ENCODE results near the gene ZGPAT.

Gene ZGPAT

DNA sequence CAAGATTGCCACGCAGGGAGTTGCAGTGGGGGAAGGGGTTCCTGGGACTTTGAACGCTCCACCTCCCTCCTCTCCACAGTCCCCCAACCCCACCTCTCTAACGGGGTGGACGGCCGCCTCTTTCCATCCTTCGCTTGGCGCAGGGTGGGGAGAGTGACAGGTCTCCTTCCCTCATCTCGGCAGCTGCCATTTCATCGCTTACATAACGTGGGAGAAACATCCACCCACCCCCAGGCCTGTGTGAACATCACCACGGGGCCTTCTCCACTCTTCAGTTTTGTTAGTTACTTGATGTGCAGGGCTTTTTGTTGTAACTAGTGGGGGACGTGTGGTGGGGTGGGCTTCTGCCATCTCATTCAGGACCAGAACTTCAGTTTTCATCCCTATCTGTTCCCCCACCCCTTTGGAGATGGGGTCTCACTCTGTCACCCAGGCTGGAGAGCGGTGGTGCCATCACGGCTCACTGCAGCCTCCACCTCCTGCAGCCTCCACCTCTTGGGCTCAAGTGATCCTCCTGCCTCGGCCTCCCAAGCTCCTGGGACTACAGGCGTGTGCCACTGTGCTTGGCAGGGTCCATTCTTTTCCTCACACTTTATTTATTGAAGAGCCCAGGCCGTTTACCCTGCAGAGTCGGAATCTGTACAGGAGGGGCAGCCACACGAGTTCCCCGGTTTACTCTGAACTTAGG lies 32.0 kb upstream of the ZGPAT start:
- Histone ChIP-seq H3K36me3 (ENCODE audit: control insufficient read depth, low read length) (peaks cover 24% of the 10 kb centered on the region), H4K20me1 (ENCODE audit: control insufficient read depth, insufficient read depth, low read depth, low read length) (no peaks in the 10 kb centered on the region), H3K4me1 (ENCODE audit: control insufficient read depth, low read length) (no peaks in the 10 kb centered on the region), H3K9me3 (ENCODE audit: control insufficient read depth, insufficient read depth, low read length) (no peaks in the 10 kb centered on the region), H3K9me2 (replicated peaks; ENCODE audit: control insufficient read depth, low read length) (no peaks in the 10 kb centered on the region), H3K4me3 (ENCODE audit: low read length) (no peak overlapping the region), H3K27me3 (ENCODE audit: control insufficient read depth, low read length) (no peaks in the 10 kb centered on the region), H3K4me2 (ENCODE audit: low read length) (no peak overlapping the region), H3K27ac (ENCODE audit: low read depth, low read length) (no peak overlapping the region), H3F3A (ENCODE audit: control insufficient read depth, insufficient read depth) (no peaks in the 10 kb centered on the region), H3K79me2 (ENCODE audit: control insufficient read depth, low read length) (no peaks in the 10 kb centered on the region)
- TF ChIP-seq EZH2phosphoT487 (IDR thresholded peaks at IDR 0.05; ENCODE audit: borderline replicate concordance, low read length) = no peak
- TF ChIP-seq, protein P1, sequence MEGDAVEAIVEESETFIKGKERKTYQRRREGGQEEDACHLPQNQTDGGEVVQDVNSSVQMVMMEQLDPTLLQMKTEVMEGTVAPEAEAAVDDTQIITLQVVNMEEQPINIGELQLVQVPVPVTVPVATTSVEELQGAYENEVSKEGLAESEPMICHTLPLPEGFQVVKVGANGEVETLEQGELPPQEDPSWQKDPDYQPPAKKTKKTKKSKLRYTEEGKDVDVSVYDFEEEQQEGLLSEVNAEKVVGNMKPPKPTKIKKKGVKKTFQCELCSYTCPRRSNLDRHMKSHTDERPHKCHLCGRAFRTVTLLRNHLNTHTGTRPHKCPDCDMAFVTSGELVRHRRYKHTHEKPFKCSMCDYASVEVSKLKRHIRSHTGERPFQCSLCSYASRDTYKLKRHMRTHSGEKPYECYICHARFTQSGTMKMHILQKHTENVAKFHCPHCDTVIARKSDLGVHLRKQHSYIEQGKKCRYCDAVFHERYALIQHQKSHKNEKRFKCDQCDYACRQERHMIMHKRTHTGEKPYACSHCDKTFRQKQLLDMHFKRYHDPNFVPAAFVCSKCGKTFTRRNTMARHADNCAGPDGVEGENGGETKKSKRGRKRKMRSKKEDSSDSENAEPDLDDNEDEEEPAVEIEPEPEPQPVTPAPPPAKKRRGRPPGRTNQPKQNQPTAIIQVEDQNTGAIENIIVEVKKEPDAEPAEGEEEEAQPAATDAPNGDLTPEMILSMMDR (IDR thresholded peaks at IDR 0.05; ENCODE audit: low read depth, low read length, poor library complexity, severe bottlenecking) = no peak

GRCh38 chr20:63678071-63678470 lies 29.8 kb upstream of the ZGPAT start:
- H3F3A ChIP-seq (ENCODE audit: control insufficient read depth, insufficient read depth) = no peaks in the 10 kb centered on the region
- no peak overlapping the region for H3K27ac ChIP-seq (ENCODE audit: low read depth, low read length)
- no peaks in the 10 kb centered on the region for H3K9me3 ChIP-seq (ENCODE audit: control insufficient read depth, insufficient read depth, low read length)
- no peaks in the 10 kb centered on the region for H3K4me1 ChIP-seq (ENCODE audit: control insufficient read depth, low read length)
- H3K27me3 ChIP-seq (ENCODE audit: control insufficient read depth, low read length) = no peaks in the 10 kb centered on the region
- TF ChIP-seq EZH2phosphoT487 (IDR thresholded peaks at IDR 0.05; ENCODE audit: borderline replicate concordance, low read length) = no peak
- TF ChIP-seq, protein P1 (IDR thresholded peaks at IDR 0.05; ENCODE audit: low read depth, low read length, poor library complexity, severe bottlenecking) = no peak
- H3K79me2 ChIP-seq (ENCODE audit: control insufficient read depth, low read length) = no peaks in the 10 kb centered on the region
- H4K20me1 ChIP-seq (ENCODE audit: control insufficient read depth, insufficient read depth, low read depth, low read length) = no peaks in the 10 kb centered on the region
- no peaks in the 10 kb centered on the region for H3K9me2 ChIP-seq (replicated peaks; ENCODE audit: control insufficient read depth, low read length)
- H3K4me3 ChIP-seq (ENCODE audit: low read length) = no peak overlapping the region
- H3K36me3 ChIP-seq (ENCODE audit: control insufficient read depth, low read length) = peaks cover 28% of the 10 kb centered on the region
- H3K4me2 ChIP-seq (ENCODE audit: low read length) = no peak overlapping the region

DNA sequence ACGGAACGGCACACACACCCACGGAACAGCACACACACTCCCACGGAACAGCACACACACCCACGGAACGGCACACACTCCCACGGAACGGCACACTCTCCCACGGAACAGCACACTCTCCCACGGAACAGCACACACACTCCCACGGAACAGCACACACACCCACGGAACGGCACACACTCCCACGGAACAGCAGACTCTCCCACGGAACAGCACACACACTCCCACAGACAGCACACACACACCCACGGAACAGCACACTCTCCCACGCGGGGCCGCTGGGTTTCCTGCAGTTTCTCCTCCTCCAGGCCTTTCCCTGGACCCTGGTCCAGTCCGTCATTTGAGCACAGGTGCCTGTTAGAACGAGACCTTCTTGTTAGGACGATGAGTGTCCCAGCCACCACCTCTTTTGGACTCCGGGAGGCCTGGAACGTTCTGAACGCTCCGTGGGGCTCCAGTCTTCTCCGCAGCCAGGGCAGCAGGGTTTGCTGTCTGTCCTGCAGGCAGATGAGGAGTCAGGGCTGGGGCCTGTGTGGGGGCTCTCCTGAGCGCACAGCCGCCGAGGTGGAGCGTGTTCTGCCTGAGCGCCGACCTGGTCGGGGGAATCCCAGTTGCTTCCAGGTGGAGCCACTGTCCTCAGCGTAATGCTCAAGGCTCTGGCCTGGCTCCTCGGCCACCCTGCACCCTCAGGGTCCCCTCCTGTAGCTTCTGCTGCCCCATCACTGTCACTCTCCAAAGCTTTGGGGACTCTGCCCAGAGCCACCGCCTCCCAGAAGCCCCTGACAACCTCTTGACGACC lies 29.0 kb upstream of the ZGPAT start:
- Histone ChIP-seq H4K20me1 (ENCODE audit: control insufficient read depth, insufficient read depth, low read depth, low read length) (no peaks in the 10 kb centered on the region), H3K4me1 (ENCODE audit: control insufficient read depth, low read length) (no peaks in the 10 kb centered on the region), H3K27me3 (ENCODE audit: control insufficient read depth, low read length) (no peaks in the 10 kb centered on the region), H3K27ac (ENCODE audit: low read depth, low read length) (no peak overlapping the region), H3K9me2 (replicated peaks; ENCODE audit: control insufficient read depth, low read length) (no peaks in the 10 kb centered on the region), H3K79me2 (ENCODE audit: control insufficient read depth, low read length) (no peaks in the 10 kb centered on the region), H3K4me2 (ENCODE audit: low read length) (no peak overlapping the region), H3F3A (ENCODE audit: control insufficient read depth, insufficient read depth) (no peaks in the 10 kb centered on the region), H3K9me3 (ENCODE audit: control insufficient read depth, insufficient read depth, low read length) (no peaks in the 10 kb centered on the region), H3K4me3 (ENCODE audit: low read length) (no peak overlapping the region), H3K36me3 (ENCODE audit: control insufficient read depth, low read length) (peaks cover 25% of the 10 kb centered on the region)
- TF ChIP-seq EZH2phosphoT487 (IDR thresholded peaks at IDR 0.05; ENCODE audit: borderline replicate concordance, low read length) = no peak
- TF ChIP-seq, protein P1 (IDR thresholded peaks at IDR 0.05; ENCODE audit: low read depth, low read length, poor library complexity, severe bottlenecking) = no peak

All from DOHH2 (cell line).